H7 (cell line): ENCODE data around the gene CPSF4L. TPM values are rescaled to one million over a fixed set of nuclear protein-coding genes. Genes with fewer than 3 reads are reported as not detected.

Source experiments
- total RNA-seq: library from RNA; depleted of rRNA; stranded (reverse); fragments of >200 nt; shearing (Covaris generic); gene quantifications from 2 replicates; pipeline ENCODE4 v1.2.3, GENCODE V29; 2014; rRNA removed

CPSF4L gene
- total RNA-seq, 1 experiment from 2014 or later, result not detected

Other genes with a start within 250 kb of the CPSF4L start
- 6.8 and 9.5 TPM in 2 replicates for gene SLC39A11, start 169.2 kb downstream of the CPSF4L start, total RNA-seq
- gene SSTR2, start 96.9 kb downstream of the CPSF4L start, total RNA-seq, result 1.3 and 2.5 TPM in 2 replicates
- gene COG1, start 68.8 kb downstream of the CPSF4L start, total RNA-seq, result 12.9 and 20.4 TPM in 2 replicates
- 30.7 and 32.7 TPM in 2 replicates for gene CDC42EP4, start 50.1 kb upstream of the CPSF4L start, total RNA-seq